Lung (tissue), 12 donors: ENCODE results near the gene EEPD1. TPM values are rescaled to one million over a fixed set of nuclear protein-coding genes. Genes with fewer than 3 reads are reported as not detected.
A peak's percentile ranks its signal among the peaks of the same experiment; 100 is the strongest.

Experiments used
- ATAC-seq: fragments of 200-7000 bp; cut with Tn5 transposase; one replicate; pipeline ENCODE4 v1.9.1; 2020; ENCODE audit warnings: moderate number of reproducible peaks; ENCODE audit not compliant: insufficient read depth, low FRiP score
- DNase-seq, 3 donors: peaks; one replicate each; pipeline ENCODE4 v3.0.0-alpha.2; 2013 to 2017
- H3K27ac ChIP-seq, 2 donors: one replicate each; pipeline ENCODE4 v1.5.1; 2013; ENCODE audit warnings: mild to moderate bottlenecking in 2 of 2, moderate library complexity in 2 of 2, control low read depth in 1 of 2, inconsistent platforms in 1 of 2, low read depth in 1 of 2, low read length in 1 of 2
- H3K27me3 ChIP-seq, 3 donors: one replicate each; pipeline ENCODE4 v1.5.1; 2013; ENCODE audit warnings: low read length in 2 of 3; ENCODE audit not compliant: control insufficient read depth in 3 of 3, insufficient read depth in 3 of 3
- H3K36me3 ChIP-seq, 4 donors: one replicate each; pipeline ENCODE4 v1.5.1; 2013; ENCODE audit warnings: low read length in 4 of 4, mild to moderate bottlenecking in 1 of 4, moderate library complexity in 1 of 4; ENCODE audit not compliant: control insufficient read depth in 4 of 4, insufficient read depth in 4 of 4
- H3K4me1 ChIP-seq, 5 donors: one replicate each; pipeline ENCODE4 v1.5.1; 2013; ENCODE audit warnings: low read length in 5 of 5, mild to moderate bottlenecking in 2 of 5, moderate library complexity in 1 of 5; ENCODE audit not compliant: control insufficient read depth in 5 of 5, insufficient read depth in 5 of 5
- H3K4me3 ChIP-seq: one replicate; pipeline ENCODE4 v1.5.1; 2013; ENCODE audit warnings: mild to moderate bottlenecking, control low read depth, moderate library complexity
- H3K9ac ChIP-seq, 2 donors: one replicate each; pipeline ENCODE4 v1.5.1; 2013; ENCODE audit warnings: low read length in 2 of 2, control low read depth in 1 of 2; ENCODE audit not compliant: insufficient read depth in 1 of 2
- H3K9me3 ChIP-seq, 4 donors: one replicate each; pipeline ENCODE4 v1.5.1; 2013; ENCODE audit warnings: low read length in 3 of 4, mild to moderate bottlenecking in 1 of 4, moderate library complexity in 1 of 4; ENCODE audit not compliant: control insufficient read depth in 4 of 4, insufficient read depth in 3 of 4
- CTCF ChIP-seq: IDR thresholded peaks from 2 replicates; pipeline ENCODE4 v1.5.1; 2012; ENCODE audit warnings: mild to moderate bottlenecking; ENCODE audit errors: control extremely low read depth, extremely low read depth
- WGBS, 2 donors: extraction: QIAGEN DNeasy Blood & Tissue Kit; methylation state at CpG; one replicate each; pipeline ENCODE4 v1.1.7; 2013; 5-methylcytosine and 5-hydroxymethylcytosine counted together
- polyA plus RNA-seq, 2 donors: library from polyadenylated mRNA; stranded (reverse); fragments of 200-250 nt; gene quantifications; one replicate each; pipeline ENCODE4 v1.2.1, GENCODE V29; 2013
- total RNA-seq, 2 donors: library from RNA; depleted of rRNA in 1 of 2; stranded (reverse); fragments of >200 nt in 1 of 2; gene quantifications; one replicate each; pipeline ENCODE4 v1.2.1, GENCODE V29; 2014 to 2021
- donor health status: control.
- donor health status: control.
- donor health status: Bipolar disorder and iron deficiency.
- donor health status: healthy.
- donor health status: DM: yes; HTN: yes; CAD: no.

EEPD1 gene
- total and polyA plus RNA-seq, 4 donors: 5.4 to 15.3 (median 7.9) TPM

GRCh38 chr7:36303202-36304098 is 150.4 kb downstream of the EEPD1 start:
- H3K27ac ChIP-seq: peak overlapping the region; percentile 76 to 89
- peaks cover 0 to 7% (median 0%) of the 10 kb centered on the region in 4 donors for H3K36me3 ChIP-seq
- WGBS, 2 donors: 32 to 61% methylated on average over 8 of the region's 8 CpGs
- ATAC-seq (peak; percentile 82), DNase-seq (peak; percentile 98 to 100 (median 100))
- H3K27me3 ChIP-seq: no peaks in the 10 kb centered on the region
- H3K9me3 ChIP-seq: no peaks in the 10 kb centered on the region
- H3K9ac ChIP-seq: peak overlapping the region; percentile 30 to 80
- H3K4me1 ChIP-seq: peaks cover 22 to 73% (median 35%) of the 10 kb centered on the region in 5 donors
- no peak for TF ChIP-seq CTCF
- H3K4me3 ChIP-seq: no peak overlapping the region

GRCh38 chr7:36304099-36304425 is 151.0 kb downstream of the EEPD1 start:
- peaks cover 0 to 3% (median 0%) of the 10 kb centered on the region in 4 donors for H3K36me3 ChIP-seq
- H3K27me3 ChIP-seq: no peaks in the 10 kb centered on the region
- peak overlapping the region; percentile 76 to 89 for H3K27ac ChIP-seq
- H3K9me3 ChIP-seq: no peaks in the 10 kb centered on the region
- H3K4me3 ChIP-seq: no peak overlapping the region
- WGBS, 2 donors: 64 to 73% methylated on average over 6 of the region's 6 CpGs
- peak overlapping the region in 1 of 2 donors; percentile 80 for H3K9ac ChIP-seq
- ATAC-seq (no peak), DNase-seq (no peak)
- peaks cover 22 to 69% (median 31%) of the 10 kb centered on the region in 5 donors for H3K4me1 ChIP-seq
- no peak for TF ChIP-seq CTCF

DNA sequence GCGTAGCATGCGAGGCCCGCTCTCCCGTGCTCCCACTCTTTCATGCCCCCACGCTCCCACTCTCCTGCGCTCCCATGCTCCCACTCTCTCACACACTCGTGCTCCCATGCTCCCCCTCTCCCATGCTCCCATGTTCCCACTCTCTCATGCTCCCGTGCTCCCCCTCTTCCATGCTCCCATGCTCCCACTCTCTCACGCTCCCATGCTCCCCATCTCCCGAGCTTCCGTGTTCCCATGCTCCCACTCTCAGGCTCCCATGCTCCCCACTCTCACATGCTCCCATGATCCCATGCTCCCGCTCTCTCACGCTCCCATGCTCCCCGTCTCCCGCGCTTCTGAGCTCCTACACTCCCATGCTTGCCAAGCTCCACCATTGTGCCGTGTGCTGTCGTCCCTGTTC is 152.2 kb downstream of the EEPD1 start:
- Histone ChIP-seq H3K36me3 (no peaks in the 10 kb centered on the region), H3K4me3 (no peak overlapping the region), H3K4me1 (peaks cover 22 to 74% (median 31%) of the 10 kb centered on the region in 5 donors), H3K9me3 (no peaks in the 10 kb centered on the region), H3K9ac (no peak overlapping the region), H3K27me3 (no peaks in the 10 kb centered on the region), H3K27ac (no peak overlapping the region)
- 97 to 99% methylated on average over 18 of the region's 18 CpGs for WGBS, 2 donors
- TF ChIP-seq CTCF: no peak
- DNase-seq (no peak), ATAC-seq (no peak)
